ENCODE data around the gene PTPRN2. TPM values are rescaled to one million over a fixed set of nuclear protein-coding genes. Genes with fewer than 3 reads are reported as not detected.

The PTPRN2 gene
- total and polyA plus RNA-seq, 9 of the 15 experiments (the other 6 are each of a cell fraction or from before 2014, with no cell fraction given) = not detected

DNA sequence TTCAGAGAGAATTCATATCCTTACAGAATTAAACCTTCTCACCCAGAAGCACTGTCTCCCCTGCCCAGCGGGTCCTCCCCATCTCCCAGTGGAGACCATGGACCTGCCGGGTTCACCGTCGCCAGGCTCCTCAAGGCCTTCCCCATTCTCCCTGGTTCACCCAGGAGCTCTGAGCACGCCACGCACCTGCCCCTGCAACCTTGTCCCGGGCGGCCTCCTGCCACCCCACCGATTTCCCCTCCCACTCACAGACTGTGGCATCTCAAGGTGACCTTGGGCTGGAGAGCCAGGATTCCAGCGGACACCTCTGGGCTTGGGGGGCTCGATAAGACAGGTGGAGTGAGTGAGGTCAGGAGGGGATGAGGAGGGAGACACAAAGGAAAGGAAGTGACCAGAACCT is 135.3 kb downstream of the PTPRN2 start:
- ChIA-PET CTCF (ENCODE audit: low intra/inter-chr PET ratio) (no interaction called here), POLR2A (no interaction called here)
- in situ Hi-C loops (cut with MboI) = no loop called here
- TF ChIP-seq ZNF347 (CRISPR knock-in tag; IDR thresholded peaks at IDR 0.05; ENCODE audit: low read depth) (no peak), MED1 (CRISPR knock-in tag; IDR thresholded peaks at IDR 0.05; ENCODE audit: borderline replicate concordance) (no peak), ZNF609 (CRISPR knock-in tag; IDR thresholded peaks at IDR 0.05; ENCODE audit: borderline replicate concordance) (no peak), PRPF4 (IDR thresholded peaks at IDR 0.05; ENCODE audit: insufficient read depth, low read depth, low read length, poor library complexity, severe bottlenecking) (no peak), CCNT2 (IDR thresholded peaks at IDR 0.05; ENCODE audit: borderline replicate concordance, extremely low read depth, insufficient read length, low read depth, low read length) (no peak), NR2C2 (CRISPR knock-in tag; IDR thresholded peaks at IDR 0.05) (no peak), NR2C2 (tag; IDR thresholded peaks at IDR 0.05) (no peak), SMAD2 (IDR thresholded peaks at IDR 0.05; ENCODE audit: low read depth, low read length) (no peak), STAT5B (CRISPR knock-in tag; IDR thresholded peaks at IDR 0.05) (no peak), VEZF1 (CRISPR knock-in tag; IDR thresholded peaks at IDR 0.05) (no peak), ADNP (tag; IDR thresholded peaks at IDR 0.05) (no peak), ZNF174 (CRISPR knock-in tag; IDR thresholded peaks at IDR 0.05) (no peak), ZKSCAN8 (CRISPR knock-in tag; IDR thresholded peaks at IDR 0.05) (no peak)
- TF ChIP-seq, protein P1, sequence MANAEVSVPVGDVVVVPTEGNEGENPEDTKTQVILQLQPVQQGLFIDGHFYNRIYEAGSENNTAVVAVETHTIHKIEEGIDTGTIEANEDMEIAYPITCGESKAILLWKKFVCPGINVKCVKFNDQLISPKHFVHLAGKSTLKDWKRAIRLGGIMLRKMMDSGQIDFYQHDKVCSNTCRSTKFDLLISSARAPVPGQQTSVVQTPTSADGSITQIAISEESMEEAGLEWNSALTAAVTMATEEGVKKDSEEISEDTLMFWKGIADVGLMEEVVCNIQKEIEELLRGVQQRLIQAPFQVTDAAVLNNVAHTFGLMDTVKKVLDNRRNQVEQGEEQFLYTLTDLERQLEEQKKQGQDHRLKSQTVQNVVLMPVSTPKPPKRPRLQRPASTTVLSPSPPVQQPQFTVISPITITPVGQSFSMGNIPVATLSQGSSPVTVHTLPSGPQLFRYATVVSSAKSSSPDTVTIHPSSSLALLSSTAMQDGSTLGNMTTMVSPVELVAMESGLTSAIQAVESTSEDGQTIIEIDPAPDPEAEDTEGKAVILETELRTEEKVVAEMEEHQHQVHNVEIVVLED (CRISPR knock-in tag; IDR thresholded peaks at IDR 0.05) = no peak

More for the DNA sequence above, 135.3 kb downstream of the PTPRN2 start:
- no peak overlapping the region for H3K27ac ChIP-seq (ENCODE audit: extremely low read depth, low read depth, low read length)
- H3K4me3 ChIP-seq = no peak overlapping the region
- no peak for DNase-seq (ENCODE audit: extremely low read depth in 1 of 4, low spot score in 3 of 4)
- H4K20me1 ChIP-seq (replicated peaks; ENCODE audit: control insufficient read depth, insufficient read depth, low read length) = no peaks in the 10 kb centered on the region
- intact Hi-C loops (cut with micrococcal nuclease) = no loop called here
- H3K27me3 ChIP-seq (ENCODE audit: control insufficient read depth in 2 of 2, insufficient read depth in 2 of 2, low read length in 2 of 2) = peaks cover 45 to 82% of the 10 kb centered on the region in 2 experiments; a peak in 4 of 5 replicates
- H3K79me2 ChIP-seq (ENCODE audit: control insufficient read depth, insufficient read depth, low read length) = no peaks in the 10 kb centered on the region
- under 1% methylated on average over 11 of the region's 11 CpGs for WGBS (ENCODE audit: insufficient coverage, low coverage, missing lambda C conversion rate)
- H3K9me1 ChIP-seq (ENCODE audit: control insufficient read depth, insufficient read depth, low read length) = no peaks in the 10 kb centered on the region
- H3K4me1 ChIP-seq (replicated peaks in 1 of 2; ENCODE audit: control insufficient read depth in 2 of 2, insufficient read depth in 2 of 2, low read length in 2 of 2) = peaks cover 0 to 3% of the 10 kb centered on the region in 2 experiments; a peak in 1 of 5 replicates
- no peaks in the 10 kb centered on the region for H3K9me3 ChIP-seq (replicated peaks; ENCODE audit: control insufficient read depth, insufficient read depth, low read depth, low read length)
- H3K4me2 ChIP-seq (ENCODE audit: insufficient read depth, low read length) = no peak overlapping the region
- FAIRE-seq = no peak
- no peak overlapping the region for H3K9ac ChIP-seq (ENCODE audit: insufficient read depth in 1 of 2, low read depth in 2 of 2, low read length in 2 of 2)
- no peak overlapping the region for H2AFZ ChIP-seq (ENCODE audit: low read depth, low read length)
- ATAC-seq = no peak
- BruUV-seq (replicated peaks) = no TSS peak
- no peaks in the 10 kb centered on the region for H3K36me3 ChIP-seq (ENCODE audit: control insufficient read depth, insufficient read depth, low read length)
